22Rv1 (cell line): ENCODE data around the gene CNTRL.

Experiments used
- H3K27ac ChIP-seq: fragments of 450-650 bp; 2 replicates; pipeline ENCODE4 v1.5.1; 2017
- ZFX ChIP-seq: fragments of 450-650 bp; IDR thresholded peaks from 2 replicates; pipeline ENCODE4 v1.6.1; 2017; ENCODE audit warnings: antibody characterized with exemption, borderline replicate concordance
- TF ChIP-seq, protein P1 (sequence below): fragments of 450-650 bp; IDR thresholded peaks from 2 replicates; pipeline ENCODE4 v1.5.1; 2017; ENCODE audit warnings: mild to moderate bottlenecking

The CNTRL gene

DNA sequence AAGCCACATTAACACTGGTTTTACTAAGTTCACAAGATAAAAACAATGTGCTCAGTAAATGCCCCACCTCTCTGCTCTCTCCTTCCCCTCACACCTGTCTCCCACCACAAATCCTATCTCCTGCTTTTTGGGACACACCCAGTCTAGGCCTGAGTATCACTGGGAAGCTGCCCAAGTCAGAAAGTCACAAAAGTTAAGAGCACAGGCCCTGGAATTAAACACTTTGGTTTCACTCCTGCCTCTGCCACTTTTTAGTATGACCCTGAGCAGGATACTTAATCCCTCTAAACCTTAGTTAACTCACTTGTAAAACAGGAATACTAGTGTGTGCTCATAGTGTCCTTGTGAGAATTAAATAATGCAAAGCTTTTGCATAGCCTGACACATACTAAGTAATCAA is 36.0 kb upstream of the CNTRL start:
- TF ChIP-seq, protein P1, sequence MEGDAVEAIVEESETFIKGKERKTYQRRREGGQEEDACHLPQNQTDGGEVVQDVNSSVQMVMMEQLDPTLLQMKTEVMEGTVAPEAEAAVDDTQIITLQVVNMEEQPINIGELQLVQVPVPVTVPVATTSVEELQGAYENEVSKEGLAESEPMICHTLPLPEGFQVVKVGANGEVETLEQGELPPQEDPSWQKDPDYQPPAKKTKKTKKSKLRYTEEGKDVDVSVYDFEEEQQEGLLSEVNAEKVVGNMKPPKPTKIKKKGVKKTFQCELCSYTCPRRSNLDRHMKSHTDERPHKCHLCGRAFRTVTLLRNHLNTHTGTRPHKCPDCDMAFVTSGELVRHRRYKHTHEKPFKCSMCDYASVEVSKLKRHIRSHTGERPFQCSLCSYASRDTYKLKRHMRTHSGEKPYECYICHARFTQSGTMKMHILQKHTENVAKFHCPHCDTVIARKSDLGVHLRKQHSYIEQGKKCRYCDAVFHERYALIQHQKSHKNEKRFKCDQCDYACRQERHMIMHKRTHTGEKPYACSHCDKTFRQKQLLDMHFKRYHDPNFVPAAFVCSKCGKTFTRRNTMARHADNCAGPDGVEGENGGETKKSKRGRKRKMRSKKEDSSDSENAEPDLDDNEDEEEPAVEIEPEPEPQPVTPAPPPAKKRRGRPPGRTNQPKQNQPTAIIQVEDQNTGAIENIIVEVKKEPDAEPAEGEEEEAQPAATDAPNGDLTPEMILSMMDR: no peak
- no peak for TF ChIP-seq ZFX
- no peak overlapping the region for H3K27ac ChIP-seq

DNA sequence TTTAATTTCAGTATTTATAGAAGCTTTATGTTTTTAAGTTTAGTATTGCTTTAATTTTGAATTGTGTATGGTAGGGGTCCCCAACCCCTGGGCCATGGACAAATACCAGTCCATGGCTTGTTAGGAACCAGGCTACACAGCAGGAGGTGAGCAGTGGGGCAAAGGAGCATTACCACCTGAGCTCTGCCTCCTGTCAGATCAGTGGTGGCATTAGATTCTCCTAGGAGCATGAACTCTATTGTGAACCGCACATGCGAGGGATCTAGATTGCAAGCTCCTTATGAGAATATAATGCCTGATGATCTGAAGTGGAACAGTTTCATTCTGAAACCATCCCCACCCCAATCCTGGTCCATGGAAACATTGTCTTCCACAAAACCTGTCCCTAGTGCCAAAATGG is 26.6 kb upstream of the CNTRL start:
- TF ChIP-seq, protein P1: no peak
- TF ChIP-seq ZFX: no peak
- peak overlapping the region; percentile 86 for H3K27ac ChIP-seq

DNA sequence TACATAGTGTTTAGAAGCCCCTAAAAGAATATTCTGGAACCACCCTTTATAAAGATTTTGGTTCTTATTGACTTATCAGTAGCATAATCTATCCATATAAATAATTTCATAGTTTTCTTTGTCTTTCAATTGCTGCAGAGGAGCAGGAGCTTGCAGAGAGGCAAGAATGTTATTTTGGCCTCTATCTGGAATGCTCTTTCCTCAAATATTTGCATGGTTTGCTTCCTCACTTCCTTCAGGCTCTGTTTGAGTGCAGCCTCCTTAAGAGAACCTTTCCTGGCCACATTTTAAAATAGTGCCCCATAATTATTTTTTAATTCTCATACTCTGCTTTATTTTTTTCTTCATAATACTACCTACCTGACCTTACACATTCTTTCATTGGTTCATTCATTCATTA is 26.1 kb upstream of the CNTRL start:
- TF ChIP-seq ZFX: no peak
- TF ChIP-seq, protein P1: no peak
- peak overlapping the region; percentile 86 for H3K27ac ChIP-seq

DNA sequence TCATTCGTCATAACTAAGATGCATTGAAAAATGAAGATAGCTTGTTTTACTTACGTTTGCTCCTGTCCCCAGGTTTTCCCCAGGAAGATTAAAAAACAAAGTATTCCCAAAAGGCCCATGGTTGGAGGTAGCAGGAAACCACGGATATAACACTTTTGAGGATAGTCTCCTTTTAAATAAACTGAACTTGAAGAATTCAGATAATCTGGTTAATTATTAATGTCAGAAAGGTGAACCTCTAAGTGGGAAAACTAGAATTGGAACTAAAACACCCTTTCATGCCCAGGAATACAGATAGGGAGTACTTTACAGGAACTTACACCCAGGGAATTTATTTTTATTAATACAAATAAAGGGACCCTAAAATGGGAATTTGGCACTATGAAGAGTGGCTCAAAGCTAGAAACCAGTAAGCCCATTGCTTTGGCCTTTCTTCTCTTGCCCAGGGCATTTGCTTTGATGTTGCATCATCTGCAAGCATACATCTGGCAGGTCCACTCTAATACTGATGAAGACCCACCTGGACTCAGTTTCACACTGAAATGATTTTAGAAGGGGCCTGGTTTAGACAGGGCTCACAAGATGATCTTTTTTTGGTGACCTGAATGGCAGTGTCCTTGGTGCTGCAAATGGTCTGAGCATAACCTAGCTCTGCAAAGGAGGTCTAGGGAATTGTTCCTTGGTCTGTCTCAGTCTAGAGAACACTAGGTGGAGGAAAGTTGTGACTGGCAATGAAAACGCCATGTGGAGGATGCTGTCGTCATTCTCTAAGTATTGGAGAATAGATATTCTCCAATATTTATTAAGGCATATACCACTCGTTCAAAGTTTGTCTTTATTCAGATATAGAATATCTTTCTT is 24.4 kb upstream of the CNTRL start, which contains the start of gene C5:
Gene C5 (minus strand): TSS at position 148 of the 861 bp plus-strand sequence. CDS start 29 bp downstream, at position 119.
- H3K27ac ChIP-seq: peak within 1 kb of the TSS; percentile 86
- TF ChIP-seq, protein P1: no peak
- no peak for TF ChIP-seq ZFX

DNA sequence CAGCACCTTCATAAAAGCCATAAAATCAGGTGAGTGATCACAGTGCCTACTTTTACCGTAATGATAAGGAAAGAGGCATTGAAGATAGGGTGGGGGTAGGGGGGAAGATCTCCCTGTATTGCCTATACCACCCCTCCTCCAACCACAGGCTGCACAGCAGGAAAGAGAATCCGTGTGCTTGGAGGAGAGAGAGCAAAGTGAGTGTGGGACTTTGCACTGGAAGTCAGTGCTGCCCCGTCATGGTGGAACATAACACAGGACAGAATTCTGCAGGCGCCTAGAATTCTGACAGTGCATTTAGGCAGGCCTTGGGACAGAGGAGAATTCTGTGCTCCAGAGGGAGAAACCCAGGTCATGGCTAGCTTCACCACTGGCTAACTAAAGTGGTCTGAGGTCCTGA is 21.2 kb upstream of the CNTRL start:
- H3K27ac ChIP-seq: no peak overlapping the region
- TF ChIP-seq ZFX: no peak
- TF ChIP-seq, protein P1: no peak

DNA sequence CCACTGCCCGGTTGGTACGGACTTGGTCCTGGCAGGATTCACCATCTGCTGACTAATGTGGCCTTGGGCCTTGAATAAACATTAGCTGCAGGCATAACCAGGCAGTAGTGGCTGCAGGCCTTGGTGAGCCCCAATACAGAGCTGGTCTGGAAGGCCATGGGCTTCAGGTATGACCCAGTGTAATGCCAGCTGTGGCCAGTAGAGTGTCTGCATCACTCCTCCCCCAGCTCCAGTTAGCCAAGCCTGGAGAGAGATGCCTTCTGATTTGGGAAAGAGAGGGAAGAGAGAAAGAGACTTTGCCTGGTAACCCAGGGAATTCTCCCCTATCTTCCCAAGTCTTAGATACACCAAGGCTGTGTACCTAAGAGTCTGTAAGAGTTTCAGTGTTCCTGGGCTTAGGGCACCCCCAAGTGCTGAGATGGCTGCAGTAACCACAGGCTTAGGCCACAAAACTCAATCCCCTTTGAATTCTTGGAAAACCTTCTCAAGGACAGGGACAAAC is 19.1 kb upstream of the CNTRL start:
- TF ChIP-seq, protein P1: peak; percentile 60
- TF ChIP-seq ZFX: no peak
- H3K27ac ChIP-seq: no peak overlapping the region

DNA sequence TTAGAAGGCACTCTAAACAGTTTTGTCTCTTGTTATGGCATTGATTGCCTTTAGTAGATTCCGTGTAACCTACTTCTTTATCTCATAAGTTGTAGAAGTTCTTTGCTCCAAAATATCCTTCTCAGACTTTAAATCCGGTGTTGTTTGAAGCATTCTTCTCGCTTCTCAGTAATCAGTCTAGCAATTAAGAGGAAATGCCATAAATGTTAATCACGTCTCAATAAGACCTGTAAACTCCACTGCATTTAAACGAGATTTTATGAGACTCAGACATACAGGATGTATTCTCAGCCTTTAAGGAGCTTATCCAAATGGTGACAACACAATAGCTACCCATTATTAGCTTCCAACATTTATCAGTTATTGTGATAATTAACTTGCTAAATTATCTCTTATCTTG is 16.9 kb upstream of the CNTRL start:
- H3K27ac ChIP-seq: no peak overlapping the region

More for the DNA sequence above, 16.9 kb upstream of the CNTRL start:
- TF ChIP-seq, protein P1: no peak
- no peak for TF ChIP-seq ZFX
